Measurements from ENCODE around the gene RNU2-63P.
"Not testable (repeated sequence)": the region's sequence is repeated elsewhere in the genome, so short reads cannot be mapped to it uniquely, and the experiment has no call there.

The RNU2-63P gene

DNA sequence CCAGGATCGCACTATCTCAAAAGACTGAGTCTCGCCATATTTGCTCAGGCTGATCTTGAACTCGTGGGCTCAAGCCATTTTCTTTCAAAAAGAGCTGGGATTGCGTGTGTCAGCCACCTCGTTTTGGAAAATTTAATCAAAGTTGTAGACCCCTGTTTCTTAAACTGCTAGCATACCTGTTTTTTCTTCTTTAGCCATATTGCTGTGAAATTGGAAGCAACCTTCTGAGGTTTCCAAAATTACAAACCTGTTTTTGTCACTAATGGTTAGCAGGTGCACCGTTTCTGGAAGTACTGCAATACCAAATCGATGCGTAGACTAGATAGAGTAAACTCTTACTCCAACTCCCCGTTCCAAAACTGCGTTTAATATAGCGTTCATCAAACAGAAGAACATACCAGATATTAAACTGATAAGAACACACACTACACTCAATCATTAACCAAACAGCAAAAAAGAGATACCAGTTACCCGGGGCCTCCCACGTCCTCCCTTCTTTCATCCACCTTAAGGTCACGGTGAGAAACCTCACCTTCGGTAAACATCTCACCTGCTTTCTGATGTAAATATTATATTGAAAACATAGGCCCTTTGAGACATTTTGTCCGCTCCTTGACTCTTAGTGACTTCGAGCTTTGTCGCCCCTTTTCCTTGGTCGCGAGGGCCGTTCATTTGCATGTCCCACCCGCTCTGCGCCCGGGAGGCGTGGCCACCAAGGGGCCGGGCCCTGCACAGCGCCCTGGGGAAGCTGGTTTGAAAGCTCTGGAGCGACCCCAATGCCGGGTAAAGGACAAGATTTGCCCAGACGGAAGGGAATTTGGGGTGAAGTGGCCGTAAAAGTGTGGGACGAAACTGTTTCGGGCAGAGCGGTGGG, at the start of gene RNU2-63P:
Gene RNU2-63P (minus strand): TSS at position 462 of the 874 bp plus-strand sequence.
- peak; percentile 81 for DNase-seq

DNA sequence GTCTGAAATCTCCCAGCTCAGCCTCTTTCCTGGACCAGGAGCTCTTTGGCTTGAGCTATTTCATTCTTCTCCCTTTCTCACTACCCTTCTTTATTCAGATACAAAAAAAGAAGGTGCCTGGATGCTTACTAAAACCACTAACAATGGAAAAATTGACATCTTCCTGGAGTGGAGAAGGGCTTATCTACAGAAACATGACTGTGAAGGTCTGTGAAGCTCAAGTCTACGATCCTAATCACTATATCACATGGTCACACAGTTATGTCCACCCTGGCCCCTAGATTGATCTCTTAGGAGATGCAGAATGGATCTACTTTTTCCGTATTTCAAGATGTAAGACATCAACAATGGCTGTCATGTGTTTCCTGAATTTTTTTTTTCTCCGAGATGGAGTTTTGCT, 44.9 kb upstream of the RNU2-63P start:
- DNase-seq, result no peak

- no peak for DNase-seq
Measured at GRCh38 chr2:88060907-88061275, 44.5 kb upstream of the RNU2-63P start.

- DNase-seq, result peak; percentile 29
Measured at GRCh38 chr2:88059979-88060906, 43.9 kb upstream of the RNU2-63P start.

DNA sequence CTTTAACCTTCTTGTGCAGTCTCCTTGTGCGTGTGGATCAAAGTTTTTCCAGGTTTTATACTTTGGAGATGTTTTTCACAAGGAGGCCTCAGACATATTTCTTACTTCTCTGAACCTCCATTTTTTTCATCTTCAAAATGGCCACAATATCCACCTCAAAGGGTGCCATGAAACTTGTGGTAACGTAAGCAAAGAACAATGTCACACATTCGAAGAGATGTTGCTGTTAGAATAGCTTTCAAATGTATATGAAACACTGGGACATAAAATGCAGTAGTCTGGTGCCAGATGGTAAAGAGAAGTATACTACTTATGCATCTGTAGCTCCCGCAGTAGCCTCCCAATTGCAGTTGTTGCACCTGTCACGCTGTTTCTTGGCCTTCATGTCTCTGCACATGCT, 41.8 kb upstream of the RNU2-63P start:
- no peak for DNase-seq

DNA sequence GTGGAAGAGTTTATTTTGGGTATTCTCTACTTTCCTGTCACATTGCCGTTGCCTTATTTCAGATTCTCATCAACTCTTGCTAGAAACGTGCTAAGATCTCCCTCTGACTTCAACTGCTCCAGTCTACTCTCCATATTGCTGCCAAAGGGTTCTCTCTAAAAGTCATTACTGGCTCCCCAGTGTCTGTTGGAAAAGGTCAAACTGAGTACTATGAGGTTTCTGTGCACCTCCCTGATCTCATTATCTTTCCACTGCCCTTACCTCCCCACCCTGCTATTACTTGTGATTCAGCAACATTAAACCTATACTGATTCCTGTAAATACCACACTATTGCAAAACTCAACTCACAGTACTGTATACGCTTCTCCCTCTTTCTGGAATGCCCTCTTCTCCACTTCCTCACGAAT, 41.1 kb upstream of the RNU2-63P start:
- DNase-seq, result no peak

DNA sequence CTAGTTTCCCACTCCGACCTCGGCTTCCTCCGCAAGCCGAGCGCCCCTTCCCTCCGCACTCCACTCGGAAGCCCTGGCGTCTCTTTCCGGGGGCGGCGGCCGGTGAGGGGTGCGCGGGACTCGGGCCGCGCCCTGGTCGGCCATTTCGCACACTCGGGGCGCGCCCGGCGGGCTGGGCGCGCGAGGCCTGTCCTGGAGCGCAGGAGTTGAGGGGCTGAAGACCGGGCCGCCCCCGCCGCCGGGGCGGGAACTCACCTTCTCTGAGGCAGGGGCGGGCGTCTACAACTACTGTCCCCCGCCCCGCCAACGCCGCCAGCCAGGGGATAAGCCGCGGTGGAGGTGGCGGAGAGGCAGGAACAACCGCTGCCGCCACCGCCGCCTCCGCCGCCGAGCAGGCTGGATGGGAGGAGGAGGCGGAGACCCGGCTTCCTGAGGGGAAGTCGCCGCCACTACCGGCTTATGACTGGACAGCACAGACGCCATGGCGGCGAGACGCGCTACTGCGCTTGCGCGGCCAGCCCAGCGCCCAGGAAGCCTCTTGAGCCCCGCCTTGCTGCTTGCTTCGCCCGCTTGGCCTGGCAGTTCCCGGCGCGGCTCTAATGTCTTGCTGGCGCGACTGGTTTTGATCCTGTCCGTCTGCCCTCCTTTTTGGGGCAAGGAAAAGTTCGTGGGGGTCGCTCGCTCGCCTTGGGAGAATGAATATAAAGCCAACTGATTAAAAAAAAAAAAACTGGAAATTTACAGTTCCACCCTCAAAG, 39.2 kb upstream of the RNU2-63P start, which contains the start of gene KRCC1:
Gene KRCC1 (minus strand): TSS at position 413 of the 758 bp plus-strand sequence. CDS start 27,220 bp downstream, outside the sequence.
- peak; percentile 94 for DNase-seq

DNA sequence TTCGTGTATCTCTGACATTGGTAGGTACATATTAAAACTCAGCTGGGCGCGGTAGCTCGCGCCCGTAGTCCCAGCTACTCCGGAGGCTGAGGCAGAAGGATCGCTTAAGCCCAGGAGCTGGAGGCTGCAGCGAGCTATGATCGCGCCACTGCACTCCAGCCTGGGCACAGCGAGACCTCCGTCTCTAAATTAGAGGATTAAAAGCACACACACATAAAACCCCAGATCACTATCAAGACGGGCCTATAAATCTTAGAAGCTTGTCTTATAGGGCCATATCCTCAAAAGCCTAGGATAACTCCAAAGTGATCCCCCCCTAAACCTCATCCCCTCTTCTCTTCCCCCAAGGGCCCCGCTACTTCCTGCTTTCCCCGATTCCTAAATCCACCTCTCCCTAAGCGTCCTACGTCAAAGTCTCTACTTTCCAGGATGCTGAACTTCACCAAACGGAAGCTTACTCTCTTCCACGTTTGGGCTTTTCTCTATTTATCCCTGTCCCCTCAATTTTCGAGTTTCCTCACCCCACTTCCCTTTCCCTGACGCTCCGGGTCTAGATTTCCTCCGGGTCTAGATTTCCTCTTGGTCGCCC, 38.5 kb upstream of the RNU2-63P start:
- DNase-seq, result peak; percentile 10

DNA sequence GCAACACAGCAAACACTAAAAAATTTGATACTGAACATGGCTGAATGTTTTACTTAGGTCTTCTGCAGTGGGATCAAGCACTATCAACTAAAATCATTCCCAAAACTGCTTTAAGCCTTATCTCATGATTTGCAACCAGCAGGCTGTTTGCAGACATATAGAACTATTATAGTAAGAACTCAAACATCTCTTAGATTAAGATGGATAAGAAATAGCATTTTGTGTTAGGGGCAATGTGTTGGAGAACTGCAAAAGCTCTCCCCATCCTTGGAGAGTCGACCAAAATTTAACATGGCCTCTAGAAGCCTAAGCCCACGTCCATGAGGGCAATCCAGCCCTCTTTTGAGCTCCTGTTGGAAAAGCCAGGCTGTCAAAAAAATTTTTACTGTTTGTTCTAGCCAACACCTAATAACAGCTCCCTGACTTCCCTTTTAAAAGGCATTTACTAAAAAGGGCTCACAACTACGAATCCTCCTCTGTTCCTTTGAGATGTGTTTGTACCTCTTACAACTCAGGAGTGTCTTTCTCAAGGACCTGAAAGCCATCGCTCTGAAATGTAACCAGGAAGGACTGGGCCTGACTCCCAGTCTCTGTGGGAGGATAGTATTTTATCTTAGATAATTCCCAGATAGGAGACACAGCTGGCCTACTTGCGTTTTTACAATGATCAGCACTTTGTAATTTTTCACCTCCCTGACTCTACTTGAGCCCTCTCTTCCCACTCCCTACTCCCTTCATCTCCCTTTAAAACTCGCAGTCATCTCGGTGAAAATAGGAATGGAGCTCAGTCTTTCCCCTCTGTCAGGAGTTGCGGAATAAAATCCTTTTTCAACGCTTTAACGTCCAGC, 37.8 kb upstream of the RNU2-63P start:
- no peak for DNase-seq

DNA sequence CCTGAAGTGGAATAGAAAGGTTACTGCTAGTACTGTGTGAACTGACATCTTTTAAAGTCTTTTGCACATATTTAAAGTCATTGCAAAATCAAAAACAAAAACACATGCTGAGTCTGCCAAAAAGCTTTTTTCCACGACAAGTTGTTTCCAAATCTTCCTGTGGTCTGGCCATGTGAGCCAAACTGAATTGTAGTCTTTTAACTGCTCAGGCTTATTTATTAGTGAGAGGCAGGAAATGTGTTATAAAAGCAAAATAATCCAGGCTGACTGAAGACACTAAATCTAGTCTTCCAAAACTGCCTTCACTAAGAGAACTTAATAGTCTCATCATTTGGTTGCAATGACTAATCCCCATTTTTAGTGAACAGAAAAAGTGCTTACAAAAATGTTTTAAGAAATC, 36.9 kb upstream of the RNU2-63P start:
- DNase-seq, result no peak

- no peak for DNase-seq
Measured at GRCh38 chr2:88051792-88052191, 35.4 kb upstream of the RNU2-63P start.

GRCh38 chr2:88049622-88050021, 33.3 kb upstream of the RNU2-63P start:
- DNase-seq, result no peak

- DNase-seq, result no peak
Measured at GRCh38 chr2:88048541-88048940, 32.2 kb upstream of the RNU2-63P start.

DNA sequence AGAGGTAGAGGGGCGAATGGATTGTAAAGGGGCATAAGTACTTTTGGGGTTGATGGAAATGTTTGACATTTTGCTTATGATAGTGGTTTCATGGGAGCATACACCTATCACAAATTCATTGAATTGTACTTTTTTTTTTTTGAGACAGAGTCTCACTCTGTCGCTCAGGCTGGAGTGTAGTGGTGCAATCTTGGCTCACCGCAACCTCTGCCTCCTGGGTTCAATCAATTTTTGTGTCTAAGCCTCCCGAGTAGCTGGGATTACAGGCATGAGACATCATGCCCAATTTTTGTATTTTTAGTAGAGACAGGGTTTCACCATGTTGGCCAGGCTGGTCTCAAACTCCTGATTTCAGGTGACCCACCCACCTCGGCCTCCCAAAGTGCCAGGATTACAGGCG, 29.2 kb upstream of the RNU2-63P start:
- not testable (repeated sequence) for DNase-seq

GRCh38 chr2:88042476-88042875, 26.1 kb upstream of the RNU2-63P start:
- no peak for DNase-seq

DNA sequence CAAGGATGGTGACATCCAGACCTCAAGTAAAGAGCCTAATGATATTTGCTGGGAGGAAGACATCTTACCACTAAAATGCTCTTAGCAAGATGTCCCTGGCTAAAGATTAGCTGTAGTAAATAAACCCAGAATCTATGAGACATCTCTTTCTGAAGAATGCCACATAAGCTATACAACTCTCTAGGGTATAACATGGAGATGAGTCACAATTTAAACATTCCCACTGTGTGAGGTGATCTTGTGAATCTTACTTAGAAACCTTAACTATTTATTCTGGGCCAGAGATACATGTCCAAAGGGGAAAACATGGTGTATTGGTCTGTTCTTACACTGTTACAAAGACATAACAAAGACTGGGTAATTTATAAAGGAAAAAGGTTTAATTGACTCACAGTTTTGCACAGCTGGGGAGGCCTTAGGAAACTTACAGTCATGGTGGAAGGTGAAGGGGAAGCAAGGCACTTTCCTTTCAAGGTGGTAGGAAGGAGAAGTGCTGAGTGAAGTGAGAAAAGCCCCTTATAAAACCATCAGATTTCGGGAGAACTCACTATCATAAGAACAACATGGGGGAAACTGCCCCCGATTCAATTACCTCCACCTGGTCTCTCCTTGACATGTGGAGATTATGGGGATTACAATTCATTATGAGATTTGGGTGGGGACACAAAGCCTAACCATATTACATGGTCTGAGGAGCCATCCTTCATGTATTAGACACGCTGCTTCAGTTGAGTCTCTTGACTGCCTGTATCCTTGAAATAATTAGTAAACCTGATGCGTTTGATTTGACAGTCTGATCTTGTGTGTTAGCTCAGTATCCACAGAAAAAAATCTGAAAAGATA, 22.1 kb upstream of the RNU2-63P start:
- no peak for DNase-seq

DNA sequence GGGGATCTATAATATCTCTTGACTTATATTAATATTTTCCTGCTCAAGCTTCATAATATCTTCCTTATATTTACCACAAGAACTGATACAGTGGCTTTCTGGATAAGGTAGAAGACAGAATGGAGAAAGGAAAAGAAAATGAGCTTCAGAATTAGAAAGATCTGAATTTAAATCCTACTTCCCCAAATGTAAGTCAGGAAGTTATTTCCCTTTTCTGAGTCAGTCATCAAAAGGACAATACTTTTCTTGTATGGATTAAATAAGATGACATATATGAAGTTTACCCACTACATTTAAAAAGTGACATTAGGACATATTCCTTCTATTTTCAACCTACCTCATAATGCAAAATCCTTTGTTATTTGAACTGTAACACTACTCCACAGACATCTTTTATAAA, 20.3 kb upstream of the RNU2-63P start:
- no peak for DNase-seq

- no peak for DNase-seq
Measured at GRCh38 chr2:88036182-88036581, 19.8 kb upstream of the RNU2-63P start.

- no peak for DNase-seq
Measured at GRCh38 chr2:88032070-88032702, 15.8 kb upstream of the RNU2-63P start.

DNA sequence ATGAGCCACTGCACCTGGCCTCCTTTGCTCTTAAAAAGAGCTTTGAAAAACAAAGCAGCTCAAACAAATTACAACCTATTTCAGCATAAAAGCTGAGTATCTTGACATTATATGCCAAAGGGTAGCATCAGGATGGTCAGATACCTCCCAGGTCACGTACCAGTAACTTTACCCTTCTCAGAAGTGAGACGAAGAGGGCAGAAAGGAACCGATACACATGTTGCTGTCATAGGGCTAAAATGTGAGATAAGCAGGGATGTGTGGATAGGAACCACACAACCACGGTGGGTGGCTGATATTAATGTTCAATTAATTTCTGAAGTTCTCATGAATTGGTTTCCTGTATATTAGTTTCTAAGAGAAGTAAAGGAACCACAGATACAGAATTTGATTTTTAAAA, 12.6 kb upstream of the RNU2-63P start:
- no peak for DNase-seq

All from stimulated activated CD4-positive, alpha-beta T cell treated with anti-CD3 and anti-CD28 coated beads, Interleukin-15, amount 100 ng/mL, for 24 hours (primary cell).